K562 (cell line): ENCODE data around the gene LYPLA2. TPM values are rescaled to one million over a fixed set of nuclear protein-coding genes. Genes with fewer than 3 reads are reported as not detected.

Experiments used
- ARNT ChIP-seq, 2 experiments: fragments of 450-650 bp; IDR thresholded peaks; 2 replicates each; pipeline ENCODE4 v1.6.1; 2016; ENCODE audit warnings: mild to moderate bottlenecking in 1 of 2
- CBX1 ChIP-seq: sonication (generic); IDR thresholded peaks from 2 replicates; pipeline ENCODE4 v1.6.1; 2016; ENCODE audit warnings: antibody characterized with exemption, low read depth, mild to moderate bottlenecking
- DPF2 ChIP-seq: fragments of 450-650 bp; IDR thresholded peaks from 2 replicates; pipeline ENCODE4 v1.6.1; 2016
- ETV5 ChIP-seq: sonication (generic); formaldehyde crosslinking; IDR thresholded peaks from 2 replicates; pipeline ENCODE4 v1.4.0; 2020; ENCODE audit warnings: low read depth, mild to moderate bottlenecking, missing genetic modification reagents
- HEY1 ChIP-seq: fragments of 250-450 bp; sonication (Bioruptor Pico); IDR thresholded peaks from 2 replicates; pipeline ENCODE4 v1.5.0; 2020; ENCODE audit warnings: mild to moderate bottlenecking, moderate library complexity, borderline replicate concordance
- HNRNPUL1 ChIP-seq: fragments of 200-400 bp; formaldehyde crosslinking; IDR thresholded peaks from 2 replicates; pipeline ENCODE4 v1.6.1; 2017; ENCODE audit warnings: low read length
- MAFF ChIP-seq: IDR thresholded peaks from 2 replicates; pipeline ENCODE4 v1.6.1; 2012; ENCODE audit warnings: low read length, improper control_type of control experiment
- NCOA1 ChIP-seq: fragments of 450-650 bp; IDR thresholded peaks from 2 replicates; pipeline ENCODE4 v1.6.1; 2016; ENCODE audit warnings: low read depth
- NFRKB ChIP-seq: fragments of 450-650 bp; IDR thresholded peaks from 2 replicates; pipeline ENCODE4 v1.6.1; 2016; ENCODE audit warnings: low read depth
- PHB2 ChIP-seq: fragments of 450-650 bp; IDR thresholded peaks from 2 replicates; pipeline ENCODE4 v1.6.1; 2017; ENCODE audit warnings: low read depth
- PRDM10 ChIP-seq: fragments of 450-650 bp; IDR thresholded peaks from 2 replicates; pipeline ENCODE4 v1.6.1; 2018; ENCODE audit not compliant: partially characterized antibody
- RNF2 ChIP-seq: sonication (generic); IDR thresholded peaks from 2 replicates; pipeline ENCODE4 v1.6.1; 2016
- ZC3H8 ChIP-seq: fragments of 450-650 bp; IDR thresholded peaks from 2 replicates; pipeline ENCODE4 v1.6.1; 2017
- ZNF212 ChIP-seq: fragments of 450-650 bp; formaldehyde crosslinking; IDR thresholded peaks from 2 replicates; pipeline ENCODE4 v1.4.0; 2020; ENCODE audit warnings: mild to moderate bottlenecking
- ZNF311 ChIP-seq: fragments of 250-450 bp; sonication (Bioruptor Pico); IDR thresholded peaks from 2 replicates; pipeline ENCODE4 v1.4.0; 2020; ENCODE audit warnings: mild to moderate bottlenecking, moderate library complexity
- ZSCAN29 ChIP-seq: fragments of 450-650 bp; IDR thresholded peaks from 2 replicates; pipeline ENCODE4 v1.6.1; 2017
- polyA plus RNA-seq, 8 experiments: library from polyadenylated mRNA; depleted of rRNA in 4 of 8; stranded (reverse) in 5 of 8; unstranded in 3 of 8; fragments of >200 nt; fragmentation: Nextera tagmentation in 2 of 8; fragmentation: Illumina TruSeq in 1 of 8; extraction: Ambion mirVana in 2 of 8; extraction: Trizol in 1 of 8; gene quantifications; 2 replicates each; pipeline versions ENCODE4 v1.2.1 to v1.2.3, GENCODE V29; 2011 to 2014; ENCODE audit warnings: inconsistent platforms in 1 of 8, missing spikeins in 1 of 8
- total RNA-seq, 7 experiments: library from RNA; depleted of rRNA in 6 of 7; stranded (reverse); fragments of >200 nt in 6 of 7; fragmentation: Illumina TruSeq in 2 of 7; extraction: Trizol in 2 of 7; gene quantifications; 2 replicates each; pipeline versions ENCODE4 v1.2.1 to v1.2.3, GENCODE V29; 2011 to 2021; ENCODE audit warnings: low replicate concordance in 1 of 7
- TF ChIP-seq, protein P1 (sequence below): IDR thresholded peaks from 3 replicates; pipeline ENCODE4 v1.6.1; 2011; ENCODE audit warnings: borderline replicate concordance, mild to moderate bottlenecking, moderate library complexity; ENCODE audit not compliant: insufficient read length; ENCODE audit errors: extremely low read depth
- TF ChIP-seq, protein P2 (sequence below): sonication (generic); formaldehyde crosslinking; IDR thresholded peaks from 2 replicates; pipeline ENCODE4 v1.8.0; 2022; ENCODE audit warnings: mild to moderate bottlenecking, missing genetic modification reagents
- TF ChIP-seq, protein P3 (sequence below): fragments of 250-450 bp; sonication (Bioruptor Pico); IDR thresholded peaks from 2 replicates; pipeline ENCODE4 v1.8.0; 2021; ENCODE audit warnings: moderate library complexity, mild to moderate bottlenecking, inconsistent platforms
- TF ChIP-seq, protein P4 (sequence below): IDR thresholded peaks from 2 replicates; pipeline ENCODE4 v1.6.1; 2011; ENCODE audit not compliant: insufficient read length; ENCODE audit errors: extremely low read depth

The LYPLA2 gene
- total and polyA plus RNA-seq, 9 of the 15 experiments (the other 6 are each of a cell fraction or from before 2014, with no cell fraction given): 3.9 to 128 (median 60.1) TPM

GRCh38 chr1:23799570-23800399 is 8.8 kb downstream of the LYPLA2 start (continued):
- TF ChIP-seq PRDM10 (no peak), ZC3H8 (no peak), HEY1 (CRISPR knock-in tag) (no peak), ARNT (IDR thresholded peaks at IDR 0.05) (no peak), DPF2 (no peak), NFRKB (no peak; the same call in 1 of the 2 replicates), RNF2 (no peak), ETV5 (CRISPR knock-in tag) (no peak), ZSCAN29 (peak; percentile 98), PHB2 (no peak), CBX1 (no peak; the same call in 1 of the 2 replicates), HNRNPUL1 (no peak), NCOA1 (no peak), ZNF311 (CRISPR knock-in tag) (no peak), ZNF212 (no peak), MAFF (no peak)
- TF ChIP-seq, protein P1, sequence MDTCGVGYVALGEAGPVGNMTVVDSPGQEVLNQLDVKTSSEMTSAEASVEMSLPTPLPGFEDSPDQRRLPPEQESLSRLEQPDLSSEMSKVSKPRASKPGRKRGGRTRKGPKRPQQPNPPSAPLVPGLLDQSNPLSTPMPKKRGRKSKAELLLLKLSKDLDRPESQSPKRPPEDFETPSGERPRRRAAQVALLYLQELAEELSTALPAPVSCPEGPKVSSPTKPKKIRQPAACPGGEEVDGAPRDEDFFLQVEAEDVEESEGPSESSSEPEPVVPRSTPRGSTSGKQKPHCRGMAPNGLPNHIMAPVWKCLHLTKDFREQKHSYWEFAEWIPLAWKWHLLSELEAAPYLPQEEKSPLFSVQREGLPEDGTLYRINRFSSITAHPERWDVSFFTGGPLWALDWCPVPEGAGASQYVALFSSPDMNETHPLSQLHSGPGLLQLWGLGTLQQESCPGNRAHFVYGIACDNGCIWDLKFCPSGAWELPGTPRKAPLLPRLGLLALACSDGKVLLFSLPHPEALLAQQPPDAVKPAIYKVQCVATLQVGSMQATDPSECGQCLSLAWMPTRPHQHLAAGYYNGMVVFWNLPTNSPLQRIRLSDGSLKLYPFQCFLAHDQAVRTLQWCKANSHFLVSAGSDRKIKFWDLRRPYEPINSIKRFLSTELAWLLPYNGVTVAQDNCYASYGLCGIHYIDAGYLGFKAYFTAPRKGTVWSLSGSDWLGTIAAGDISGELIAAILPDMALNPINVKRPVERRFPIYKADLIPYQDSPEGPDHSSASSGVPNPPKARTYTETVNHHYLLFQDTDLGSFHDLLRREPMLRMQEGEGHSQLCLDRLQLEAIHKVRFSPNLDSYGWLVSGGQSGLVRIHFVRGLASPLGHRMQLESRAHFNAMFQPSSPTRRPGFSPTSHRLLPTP: no peak
- TF ChIP-seq, protein P2, sequence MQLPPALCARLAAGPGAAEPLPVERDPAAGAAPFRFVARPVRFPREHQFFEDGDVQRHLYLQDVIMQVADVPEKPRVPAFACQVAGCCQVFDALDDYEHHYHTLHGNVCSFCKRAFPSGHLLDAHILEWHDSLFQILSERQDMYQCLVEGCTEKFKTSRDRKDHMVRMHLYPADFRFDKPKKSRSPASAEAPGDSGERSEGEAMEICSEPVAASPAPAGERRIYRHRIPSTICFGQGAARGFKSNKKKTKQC (CRISPR knock-in tag): no peak
- TF ChIP-seq, protein P3, sequence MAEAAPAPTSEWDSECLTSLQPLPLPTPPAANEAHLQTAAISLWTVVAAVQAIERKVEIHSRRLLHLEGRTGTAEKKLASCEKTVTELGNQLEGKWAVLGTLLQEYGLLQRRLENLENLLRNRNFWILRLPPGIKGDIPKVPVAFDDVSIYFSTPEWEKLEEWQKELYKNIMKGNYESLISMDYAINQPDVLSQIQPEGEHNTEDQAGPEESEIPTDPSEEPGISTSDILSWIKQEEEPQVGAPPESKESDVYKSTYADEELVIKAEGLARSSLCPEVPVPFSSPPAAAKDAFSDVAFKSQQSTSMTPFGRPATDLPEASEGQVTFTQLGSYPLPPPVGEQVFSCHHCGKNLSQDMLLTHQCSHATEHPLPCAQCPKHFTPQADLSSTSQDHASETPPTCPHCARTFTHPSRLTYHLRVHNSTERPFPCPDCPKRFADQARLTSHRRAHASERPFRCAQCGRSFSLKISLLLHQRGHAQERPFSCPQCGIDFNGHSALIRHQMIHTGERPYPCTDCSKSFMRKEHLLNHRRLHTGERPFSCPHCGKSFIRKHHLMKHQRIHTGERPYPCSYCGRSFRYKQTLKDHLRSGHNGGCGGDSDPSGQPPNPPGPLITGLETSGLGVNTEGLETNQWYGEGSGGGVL (CRISPR knock-in tag): no peak
- TF ChIP-seq, protein P4, sequence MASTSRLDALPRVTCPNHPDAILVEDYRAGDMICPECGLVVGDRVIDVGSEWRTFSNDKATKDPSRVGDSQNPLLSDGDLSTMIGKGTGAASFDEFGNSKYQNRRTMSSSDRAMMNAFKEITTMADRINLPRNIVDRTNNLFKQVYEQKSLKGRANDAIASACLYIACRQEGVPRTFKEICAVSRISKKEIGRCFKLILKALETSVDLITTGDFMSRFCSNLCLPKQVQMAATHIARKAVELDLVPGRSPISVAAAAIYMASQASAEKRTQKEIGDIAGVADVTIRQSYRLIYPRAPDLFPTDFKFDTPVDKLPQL: no peak
